Measurements from ENCODE around the gene LARP4. TPM values are rescaled to one million over a fixed set of nuclear protein-coding genes. Genes with fewer than 3 reads are reported as not detected.
"Not testable (repeated sequence)": the region's sequence is repeated elsewhere in the genome, so short reads cannot be mapped to it uniquely, and the experiment has no call there.

Gene LARP4
- total and polyA plus RNA-seq, 8 donors = 6.2 to 38.5 (median 29.6) TPM

DNA sequence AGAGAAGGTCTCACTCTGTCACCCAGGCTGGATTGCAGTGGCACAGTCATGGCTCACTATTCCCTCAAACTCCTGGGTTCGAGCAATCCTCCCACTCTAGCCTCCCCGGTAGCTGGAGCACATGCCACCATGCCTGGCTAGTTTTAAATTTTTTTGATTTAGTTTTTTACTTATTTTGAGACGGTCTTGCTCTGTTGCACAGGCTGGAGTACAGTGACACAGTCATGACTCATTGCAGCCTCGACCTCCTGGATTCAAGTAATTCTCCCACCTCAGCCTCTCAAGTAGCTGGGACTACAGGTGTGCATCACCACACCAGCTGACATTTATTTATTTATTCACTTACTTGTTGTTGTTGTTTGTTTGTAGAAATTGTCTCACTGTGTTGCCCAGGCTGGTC is 81.9 kb downstream of the LARP4 start:
- Histone ChIP-seq H3K27ac (no peak overlapping the region), H3K27me3 (no peaks in the 10 kb centered on the region), H3K9me3 (no peaks in the 10 kb centered on the region), H3K36me3 (no peaks in the 10 kb centered on the region), H3K4me3 (no peak overlapping the region), H3K4me1 (no peaks in the 10 kb centered on the region)
- intact Hi-C loops (cut with DNase I) = no loop called here
- ATAC-seq (no peak), FAIRE-seq (no peak), DNase-seq (no peak)
- 94 to 97% methylated on average over 4 of the region's 4 CpGs for WGBS, 2 donors
- TF ChIP-seq, protein P1, sequence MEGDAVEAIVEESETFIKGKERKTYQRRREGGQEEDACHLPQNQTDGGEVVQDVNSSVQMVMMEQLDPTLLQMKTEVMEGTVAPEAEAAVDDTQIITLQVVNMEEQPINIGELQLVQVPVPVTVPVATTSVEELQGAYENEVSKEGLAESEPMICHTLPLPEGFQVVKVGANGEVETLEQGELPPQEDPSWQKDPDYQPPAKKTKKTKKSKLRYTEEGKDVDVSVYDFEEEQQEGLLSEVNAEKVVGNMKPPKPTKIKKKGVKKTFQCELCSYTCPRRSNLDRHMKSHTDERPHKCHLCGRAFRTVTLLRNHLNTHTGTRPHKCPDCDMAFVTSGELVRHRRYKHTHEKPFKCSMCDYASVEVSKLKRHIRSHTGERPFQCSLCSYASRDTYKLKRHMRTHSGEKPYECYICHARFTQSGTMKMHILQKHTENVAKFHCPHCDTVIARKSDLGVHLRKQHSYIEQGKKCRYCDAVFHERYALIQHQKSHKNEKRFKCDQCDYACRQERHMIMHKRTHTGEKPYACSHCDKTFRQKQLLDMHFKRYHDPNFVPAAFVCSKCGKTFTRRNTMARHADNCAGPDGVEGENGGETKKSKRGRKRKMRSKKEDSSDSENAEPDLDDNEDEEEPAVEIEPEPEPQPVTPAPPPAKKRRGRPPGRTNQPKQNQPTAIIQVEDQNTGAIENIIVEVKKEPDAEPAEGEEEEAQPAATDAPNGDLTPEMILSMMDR (IDR thresholded peaks at IDR 0.05) = no peak

DNA sequence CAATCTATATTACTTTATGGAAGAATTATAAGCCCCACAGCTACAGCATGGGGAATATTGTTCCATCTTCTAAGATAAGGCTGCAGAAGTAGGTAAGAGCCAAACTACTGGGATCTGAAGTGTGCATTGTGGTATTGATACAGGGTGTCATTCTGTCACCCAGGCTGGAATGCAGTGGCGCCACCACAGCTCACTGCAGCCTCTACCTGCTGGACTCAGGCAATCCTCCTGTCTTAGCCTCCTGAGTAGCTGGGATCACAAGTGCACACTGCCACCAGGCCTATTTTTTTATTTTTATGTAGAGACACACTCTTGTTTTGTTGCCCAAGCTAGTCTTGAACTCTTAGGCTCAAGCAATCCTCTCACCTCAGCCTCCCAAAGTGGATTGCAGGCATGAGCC is 82.8 kb downstream of the LARP4 start:
- intact Hi-C loops (cut with DNase I) = no loop called here
- TF ChIP-seq, protein P1 (IDR thresholded peaks at IDR 0.05) = no peak
- no peak overlapping the region for H3K4me3 ChIP-seq
- DNase-seq (no peak), ATAC-seq (peak in 1 of 4 donors; percentile 15), FAIRE-seq (no peak)
- no peaks in the 10 kb centered on the region for H3K27me3 ChIP-seq
- no peaks in the 10 kb centered on the region for H3K36me3 ChIP-seq
- H3K9me3 ChIP-seq = no peaks in the 10 kb centered on the region
- no peak overlapping the region for H3K27ac ChIP-seq
- WGBS, 2 donors = 90 to 92% methylated on average over 1 of the region's 1 CpG
- H3K4me1 ChIP-seq = no peaks in the 10 kb centered on the region

DNA sequence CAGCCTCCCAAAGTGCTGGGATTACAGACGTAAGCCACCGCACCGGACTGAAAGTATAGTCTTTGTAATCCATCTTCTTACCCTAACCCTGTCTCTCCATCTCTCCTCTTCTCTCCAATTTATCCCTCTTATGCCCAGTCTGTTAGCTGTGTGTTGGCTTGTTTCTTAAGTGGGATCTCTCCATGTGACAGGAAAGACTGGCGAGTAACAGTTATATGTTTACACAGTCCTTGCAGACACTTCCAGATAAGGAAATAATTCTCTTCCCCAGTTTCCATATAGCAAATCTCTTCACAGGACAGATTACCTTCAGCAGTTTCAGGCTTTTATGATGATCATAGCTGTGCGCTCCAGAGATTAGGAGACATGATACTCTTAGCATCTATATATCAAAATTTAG is 88.1 kb downstream of the LARP4 start:
- FAIRE-seq (no peak), DNase-seq (no peak), ATAC-seq (no peak)
- H3K9me3 ChIP-seq = no peaks in the 10 kb centered on the region
- no peaks in the 10 kb centered on the region for H3K4me1 ChIP-seq
- no peak overlapping the region for H3K27ac ChIP-seq
- no peaks in the 10 kb centered on the region for H3K36me3 ChIP-seq
- intact Hi-C loops (cut with DNase I) = no loop called here
- WGBS, 2 donors = 83 to 85% methylated on average over 5 of the region's 5 CpGs
- TF ChIP-seq, protein P1 (IDR thresholded peaks at IDR 0.05) = no peak
- no peaks in the 10 kb centered on the region for H3K27me3 ChIP-seq
- H3K4me3 ChIP-seq = no peak overlapping the region

DNA sequence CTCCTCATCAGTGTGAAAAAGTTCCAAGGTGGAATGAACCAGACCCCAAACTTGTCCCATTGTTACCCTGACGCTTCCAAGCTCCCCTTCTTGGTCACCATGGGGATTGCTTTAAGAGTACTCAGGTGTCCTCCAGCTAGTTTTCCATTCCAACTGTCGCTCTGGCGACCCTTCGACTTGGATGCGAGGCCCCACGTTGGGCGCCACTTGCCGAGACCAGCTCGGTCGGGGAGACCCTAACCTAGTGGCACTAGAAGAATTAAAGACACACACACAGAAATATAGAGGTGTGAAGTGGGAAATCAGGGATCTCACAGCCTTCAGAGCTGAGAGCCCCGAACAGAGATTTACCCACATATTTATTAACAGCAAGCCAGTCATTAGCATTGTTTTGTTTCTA is 97.4 kb downstream of the LARP4 start:
- ATAC-seq; FAIRE-seq; H3K27me3 ChIP-seq; H3K36me3 ChIP-seq; H3K4me1 ChIP-seq; H3K9me3 ChIP-seq; H3K4me3 ChIP-seq; DNase-seq; H3K27ac ChIP-seq; intact Hi-C loops (cut with DNase I): not testable (repeated sequence)
- WGBS, 2 donors = 88 to 93% methylated on average over 11 of the region's 11 CpGs

DNA sequence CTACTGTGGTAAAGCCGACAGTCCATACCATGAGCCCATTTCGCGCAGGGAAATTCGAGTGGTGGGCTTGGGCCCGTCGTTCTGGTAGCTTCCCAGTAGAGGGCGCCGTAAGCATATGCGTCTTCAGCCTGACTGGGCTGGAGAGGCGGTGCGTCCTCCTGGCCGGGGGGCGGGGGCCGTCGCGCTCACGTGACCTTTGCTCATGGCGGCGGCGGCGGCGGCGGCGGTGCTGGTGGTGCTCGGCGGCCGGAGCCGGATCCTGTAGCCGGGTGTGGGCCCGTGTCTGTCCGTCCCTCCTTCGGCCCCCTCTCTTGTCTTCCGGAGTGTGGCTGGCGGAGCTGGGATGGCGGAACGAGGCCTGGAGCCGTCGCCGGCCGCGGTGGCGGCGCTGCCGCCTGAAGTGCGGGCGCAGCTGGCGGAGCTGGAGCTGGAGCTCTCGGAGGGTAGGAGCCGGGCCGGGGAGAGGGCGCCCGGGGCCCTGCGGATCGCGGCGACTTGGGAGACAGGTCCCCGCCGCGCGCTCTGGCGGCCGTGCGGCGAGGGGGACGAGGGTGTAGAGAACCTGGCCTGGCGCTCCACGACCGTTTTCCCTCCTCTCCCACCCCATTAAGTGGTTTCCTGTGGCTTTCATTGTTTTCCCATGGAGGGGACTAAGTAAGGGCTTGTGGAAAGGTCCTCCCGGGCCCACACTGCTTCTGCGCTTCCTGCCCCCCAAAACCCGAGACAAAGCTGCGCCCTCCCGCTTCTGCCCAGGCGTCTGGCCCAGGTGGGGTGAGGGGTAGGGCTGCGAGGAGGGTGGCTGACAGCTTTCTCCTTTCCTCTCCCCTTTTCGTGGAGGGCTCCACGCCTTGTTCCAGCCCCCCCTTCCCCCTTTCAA is 104.4 kb downstream of the LARP4 start, which contains the start of gene DIP2B:
Gene DIP2B (plus strand): TSS at position 188 of the 877 bp plus-strand sequence. CDS start 156 bp downstream, at position 344.
- TF ChIP-seq, protein P1 (IDR thresholded peaks at IDR 0.05) = peak; percentile 77 to 94 (median 84)
- Histone ChIP-seq H3K36me3 (no peaks in the 10 kb centered on the region), H3K4me3 (peak within 1 kb of the TSS; percentile 73 to 86 (median 75)), H3K4me1 (peaks cover 5 to 35% (median 10%) of the 10 kb centered on the region in 3 donors), H3K27ac (peak within 1 kb of the TSS; percentile 90 to 97 (median 94)), H3K27me3 (no peaks in the 10 kb centered on the region), H3K9me3 (no peaks in the 10 kb centered on the region)
- DNase-seq = peak; percentile 93 to 97 (median 96)
- no peak for FAIRE-seq
- ATAC-seq = peak; percentile 92 to 94 (median 93)
- WGBS, 2 donors = 0% methylated on average over 50 to 77 of the region's 77 CpGs
- intact Hi-C loops (cut with DNase I) = loop anchor here in 2 of 3 donors (5.0 kb wide), 1 partner anchor 132 kb away; no protein-coding TSS in a partner anchor

All from pancreas (tissue), 10 donors.